ENCODE results near the gene ZBTB12. TPM values are rescaled to one million over a fixed set of nuclear protein-coding genes. Genes with fewer than 3 reads are reported as not detected.

Gene ZBTB12
- total and polyA plus RNA-seq, 2 of the 8 experiments (the other 6 are each of a cell fraction or from before 2014, with no cell fraction given): 20.7 to 40.8 TPM

DNA sequence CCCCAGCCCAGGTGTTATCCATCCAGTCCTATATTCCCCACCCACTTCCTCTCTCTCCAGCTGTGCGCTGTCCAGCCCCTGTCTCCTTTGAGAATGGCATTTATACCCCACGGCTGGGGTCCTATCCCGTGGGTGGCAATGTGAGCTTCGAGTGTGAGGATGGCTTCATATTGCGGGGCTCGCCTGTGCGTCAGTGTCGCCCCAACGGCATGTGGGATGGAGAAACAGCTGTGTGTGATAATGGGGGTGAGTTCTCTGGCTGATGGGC, 26.7 kb upstream of the ZBTB12 start:
- Histone ChIP-seq H3K79me2 (ENCODE audit: control insufficient read depth in 1 of 2, insufficient read depth in 2 of 2, low read length in 2 of 2) (no peaks in the 10 kb centered on the region), H3K4ac (replicated peaks; ENCODE audit: insufficient read length, low read depth, low read length) (no peak overlapping the region), H4K20me1 (replicated peaks in 1 of 2; ENCODE audit: control insufficient read depth in 1 of 2, insufficient read depth in 2 of 2, low read length in 2 of 2) (no peaks in the 10 kb centered on the region), H4K5ac (ENCODE audit: insufficient read length, low read depth, low read length) (no peak overlapping the region), H2BK5ac (ENCODE audit: low read depth, low read length) (no peak overlapping the region), H3K23me2 (ENCODE audit: low read depth, low read length) (no peaks in the 10 kb centered on the region), H3K4me3 (ENCODE audit: extremely low read depth in 1 of 4, insufficient read depth in 2 of 4, low read depth in 3 of 4, low read length in 4 of 4) (no peak overlapping the region), H3K27me3 (replicated peaks in 1 of 4; ENCODE audit: control insufficient read depth in 3 of 4, extremely low read depth in 1 of 4, insufficient read depth in 3 of 4, low read length in 3 of 4) (no peaks in the 10 kb centered on the region), H3K27ac (ENCODE audit: low read depth, low read length) (no peak overlapping the region), H2BK120ac (replicated peaks; ENCODE audit: low read depth, low read length) (no peak overlapping the region), H2BK12ac (ENCODE audit: low read depth, low read length) (no peak overlapping the region), H2AFZ (ENCODE audit: low read length) (no peak overlapping the region), H3K4me1 (replicated peaks in 1 of 4; ENCODE audit: control insufficient read depth in 3 of 4, insufficient read depth in 4 of 4, low read length in 3 of 4) (no peaks in the 10 kb centered on the region), H3K23ac (ENCODE audit: insufficient read length) (no peak overlapping the region), H3K79me1 (ENCODE audit: low read depth, low read length) (no peaks in the 10 kb centered on the region), H2AK5ac (ENCODE audit: low read depth, low read length) (no peak overlapping the region), H3K9ac (replicated peaks in 1 of 4; ENCODE audit: extremely low read depth in 1 of 4, low read depth in 3 of 4, low read length in 3 of 4) (no peak overlapping the region), H3K56ac (replicated peaks; ENCODE audit: insufficient read length, low read depth, low read length) (no peak overlapping the region), H3K14ac (ENCODE audit: insufficient read length) (no peak overlapping the region), H4K8ac (ENCODE audit: extremely low read depth, insufficient read depth, low read length) (no peak overlapping the region), H3K18ac (ENCODE audit: extremely low read depth, low read length) (no peak overlapping the region), H2BK20ac (ENCODE audit: low read length) (no peak overlapping the region), H2BK15ac (ENCODE audit: low read length) (no peak overlapping the region), H4K91ac (replicated peaks; ENCODE audit: insufficient read length, low read length) (no peak overlapping the region), H3K4me2 (ENCODE audit: insufficient read depth in 1 of 2, low read depth in 2 of 2, low read length in 2 of 2) (no peak overlapping the region), H3K9me3 (ENCODE audit: insufficient read depth in 2 of 2, low read depth in 1 of 2, low read length in 1 of 2) (peaks cover 4% of the 10 kb centered on the region in 2 experiments; a peak in 1 of 4 replicates), H3K36me3 (ENCODE audit: control insufficient read depth in 2 of 4, insufficient read depth in 4 of 4, low read length in 3 of 4) (no peaks in the 10 kb centered on the region)
- 89% methylated on average over 9 of the region's 9 CpGs; no CpG with 5 or more reads in 1 of the 2 experiments for WGBS, 2 experiments (ENCODE audit: extremely low coverage in 1 of 2, insufficient coverage in 1 of 2, insufficient read length in 1 of 2, insufficient replicate concordance in 2 of 2, low coverage in 1 of 2, low lambda C conversion rate in 2 of 2, missing lambda C conversion rate in 1 of 2)
- DNase-seq (ENCODE audit: low read depth in 1 of 2, low spot score in 2 of 2) (no peak), FAIRE-seq (no peak)
- CTCF ChIA-PET (ENCODE audit: partially characterized antibody): interaction anchor here (2.3 kb wide), 1 partner anchor 23 kb away, joined by 17 read pairs; no protein-coding TSS in a partner anchor
- POLR2A ChIA-PET (ENCODE audit: partially characterized antibody): interaction anchor here (0.7 to 1.7 kb wide), 3 partner anchors 11 to 22 kb away, joined by 3 to 6 read pairs (median 4); partner anchors contain the start of gene CFB
- TF ChIP-seq CBX8 (IDR thresholded peaks at IDR 0.05; ENCODE audit: borderline replicate concordance, low read depth, low read length): no peak
- TF ChIP-seq, protein P1, sequence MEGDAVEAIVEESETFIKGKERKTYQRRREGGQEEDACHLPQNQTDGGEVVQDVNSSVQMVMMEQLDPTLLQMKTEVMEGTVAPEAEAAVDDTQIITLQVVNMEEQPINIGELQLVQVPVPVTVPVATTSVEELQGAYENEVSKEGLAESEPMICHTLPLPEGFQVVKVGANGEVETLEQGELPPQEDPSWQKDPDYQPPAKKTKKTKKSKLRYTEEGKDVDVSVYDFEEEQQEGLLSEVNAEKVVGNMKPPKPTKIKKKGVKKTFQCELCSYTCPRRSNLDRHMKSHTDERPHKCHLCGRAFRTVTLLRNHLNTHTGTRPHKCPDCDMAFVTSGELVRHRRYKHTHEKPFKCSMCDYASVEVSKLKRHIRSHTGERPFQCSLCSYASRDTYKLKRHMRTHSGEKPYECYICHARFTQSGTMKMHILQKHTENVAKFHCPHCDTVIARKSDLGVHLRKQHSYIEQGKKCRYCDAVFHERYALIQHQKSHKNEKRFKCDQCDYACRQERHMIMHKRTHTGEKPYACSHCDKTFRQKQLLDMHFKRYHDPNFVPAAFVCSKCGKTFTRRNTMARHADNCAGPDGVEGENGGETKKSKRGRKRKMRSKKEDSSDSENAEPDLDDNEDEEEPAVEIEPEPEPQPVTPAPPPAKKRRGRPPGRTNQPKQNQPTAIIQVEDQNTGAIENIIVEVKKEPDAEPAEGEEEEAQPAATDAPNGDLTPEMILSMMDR (IDR thresholded peaks at IDR 0.05; ENCODE audit: control extremely low read depth in 1 of 3, insufficient read depth in 1 of 3, low read depth in 1 of 3, low read length in 3 of 3): no peak
- TF ChIP-seq BACH1 (IDR thresholded peaks at IDR 0.05; ENCODE audit: low read length): no peak
- no peak for TF ChIP-seq EGR1 (IDR thresholded peaks at IDR 0.05; ENCODE audit: borderline replicate concordance, low read depth, low read length)
- TF ChIP-seq, protein P2, sequence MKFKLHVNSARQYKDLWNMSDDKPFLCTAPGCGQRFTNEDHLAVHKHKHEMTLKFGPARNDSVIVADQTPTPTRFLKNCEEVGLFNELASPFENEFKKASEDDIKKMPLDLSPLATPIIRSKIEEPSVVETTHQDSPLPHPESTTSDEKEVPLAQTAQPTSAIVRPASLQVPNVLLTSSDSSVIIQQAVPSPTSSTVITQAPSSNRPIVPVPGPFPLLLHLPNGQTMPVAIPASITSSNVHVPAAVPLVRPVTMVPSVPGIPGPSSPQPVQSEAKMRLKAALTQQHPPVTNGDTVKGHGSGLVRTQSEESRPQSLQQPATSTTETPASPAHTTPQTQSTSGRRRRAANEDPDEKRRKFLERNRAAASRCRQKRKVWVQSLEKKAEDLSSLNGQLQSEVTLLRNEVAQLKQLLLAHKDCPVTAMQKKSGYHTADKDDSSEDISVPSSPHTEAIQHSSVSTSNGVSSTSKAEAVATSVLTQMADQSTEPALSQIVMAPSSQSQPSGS (IDR thresholded peaks at IDR 0.05; ENCODE audit: low read length): no peak
